ENCODE data around the gene USP25. TPM values are rescaled to one million over a fixed set of nuclear protein-coding genes. Genes with fewer than 3 reads are reported as not detected.

The USP25 gene
- total and polyA plus RNA-seq, 2 experiments from 2014 or later = 11.8 to 49.2 TPM

DNA sequence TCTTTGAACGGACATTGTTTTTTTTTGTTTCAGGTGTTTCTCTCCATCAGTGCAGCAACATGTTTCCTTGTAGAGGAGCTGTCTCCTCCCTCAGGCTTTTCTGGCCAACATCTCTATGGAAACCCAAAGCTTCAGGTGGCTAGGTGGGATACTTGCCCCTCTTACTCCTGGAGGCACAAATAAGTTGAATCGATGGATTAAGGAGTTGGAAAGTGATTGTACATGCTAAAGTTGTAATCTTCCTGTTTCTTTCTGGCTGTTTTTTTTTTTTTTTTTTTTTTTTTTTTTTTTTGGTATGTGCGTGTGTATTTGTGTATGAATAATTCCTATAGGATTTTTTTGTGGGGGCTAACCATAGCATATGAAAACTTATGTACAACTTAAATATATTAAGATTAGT is 10.6 kb downstream of the USP25 start:
- Histone ChIP-seq H3F3A (replicated peaks; ENCODE audit: low read depth) (no peaks in the 10 kb centered on the region), H3K4me3 (peak overlapping the region; percentile 10; the same call in 1 of the 2 replicates), H3K79me2 (replicated peaks; ENCODE audit: insufficient read depth) (peaks cover 100% of the 10 kb centered on the region), H3K4me1 (ENCODE audit: insufficient read depth) (peaks cover 68% of the 10 kb centered on the region), H3K36me3 (ENCODE audit: insufficient read depth) (no peaks in the 10 kb centered on the region), H3K9me2 (ENCODE audit: insufficient read depth) (no peaks in the 10 kb centered on the region), H3K27me3 (ENCODE audit: insufficient read depth) (no peaks in the 10 kb centered on the region), H3K27ac (ENCODE audit: low read depth) (no peak overlapping the region), H3K4me2 (peak overlapping the region; percentile 42), H2AFZ (no peak overlapping the region), H4K20me1 (replicated peaks; ENCODE audit: insufficient read depth) (peaks cover 20% of the 10 kb centered on the region; the same call in 1 of the 2 replicates)
- no peak for TF ChIP-seq EZH2 (IDR thresholded peaks at IDR 0.05; ENCODE audit: low read depth, unreplicated experiment)
- TF ChIP-seq POLR2AphosphoS5 (IDR thresholded peaks at IDR 0.05; ENCODE audit: low read depth) = no peak
- no peak for TF ChIP-seq ZNF331 (CRISPR knock-in tag; IDR thresholded peaks at IDR 0.05; ENCODE audit: low read depth)
- Mint-ChIP-seq H3K9me3 (peaks cover 10% of the 10 kb centered on the region; the same call in 2 of the 3 replicates), H3K4me3 (0 out of 3 replicates have a peak overlapping the region, but pooled peaks have one; percentile 3), H3K4me1 (peaks cover 83% of the 10 kb centered on the region), H3K36me3 (ENCODE audit: low read depth) (peaks cover 36% of the 10 kb centered on the region), H3K27ac (no peak overlapping the region), H3K27me3 (ENCODE audit: insufficient read depth, low read depth, poor library complexity) (peaks cover 4% of the 10 kb centered on the region)
- ATAC-seq (no peak), DNase-seq (ENCODE audit: low spot score) (no peak)

DNA sequence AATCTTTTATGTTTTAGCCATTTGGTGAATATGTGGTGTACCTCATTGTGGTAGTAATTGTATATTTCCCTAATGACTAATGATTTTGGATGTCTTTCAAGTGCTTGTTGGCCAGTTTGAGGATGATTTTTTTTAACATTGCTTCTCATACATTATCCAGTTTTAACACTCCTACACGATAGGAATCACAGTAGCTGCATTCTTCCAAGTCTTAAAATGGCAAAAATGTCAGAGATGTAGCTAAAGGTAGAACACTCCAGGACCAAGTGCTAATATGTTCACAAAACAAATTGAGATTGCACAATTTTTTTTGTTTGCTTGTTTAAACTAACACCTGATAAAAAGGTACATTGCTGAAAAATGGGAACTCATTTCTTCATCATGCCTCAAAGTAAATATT is 11.7 kb downstream of the USP25 start:
- Histone ChIP-seq H3K36me3 (ENCODE audit: insufficient read depth) (no peaks in the 10 kb centered on the region), H3K4me2 (no peak overlapping the region), H4K20me1 (replicated peaks; ENCODE audit: insufficient read depth) (peaks cover 26% of the 10 kb centered on the region; the same call in 1 of the 2 replicates), H3K4me1 (ENCODE audit: insufficient read depth) (peaks cover 58% of the 10 kb centered on the region), H3K27ac (ENCODE audit: low read depth) (no peak overlapping the region), H2AFZ (no peak overlapping the region), H3K79me2 (replicated peaks; ENCODE audit: insufficient read depth) (peaks cover 100% of the 10 kb centered on the region), H3K27me3 (ENCODE audit: insufficient read depth) (no peaks in the 10 kb centered on the region), H3F3A (replicated peaks; ENCODE audit: low read depth) (no peaks in the 10 kb centered on the region), H3K4me3 (no peak overlapping the region), H3K9me2 (ENCODE audit: insufficient read depth) (no peaks in the 10 kb centered on the region)
- no peak overlapping the region for H3K27ac Mint-ChIP-seq
- H3K4me3 Mint-ChIP-seq = no peak overlapping the region
- H3K36me3 Mint-ChIP-seq (ENCODE audit: low read depth) = peaks cover 36% of the 10 kb centered on the region
- DNase-seq (ENCODE audit: low spot score) (no peak), ATAC-seq (no peak)
- peaks cover 4% of the 10 kb centered on the region for H3K27me3 Mint-ChIP-seq (ENCODE audit: insufficient read depth, low read depth, poor library complexity)
- H3K4me1 Mint-ChIP-seq = peaks cover 75% of the 10 kb centered on the region
- peaks cover 10% of the 10 kb centered on the region; the same call in 2 of the 3 replicates for H3K9me3 Mint-ChIP-seq
- TF ChIP-seq REST (IDR thresholded peaks at IDR 0.05; ENCODE audit: unreplicated experiment) (no peak), CTCF (conservative IDR thresholded peaks at IDR 0.05; ENCODE audit: low read depth in 2 of 2) (no peak), JUNB (IDR thresholded peaks at IDR 0.05; ENCODE audit: unreplicated experiment) (no peak), EZH2phosphoT487 (IDR thresholded peaks at IDR 0.05; ENCODE audit: unreplicated experiment) (no peak), STAT1 (IDR thresholded peaks at IDR 0.05; ENCODE audit: unreplicated experiment) (no peak), CREB1 (CRISPR knock-in tag; IDR thresholded peaks at IDR 0.05; ENCODE audit: low read depth) (no peak), ZNF331 (CRISPR knock-in tag; IDR thresholded peaks at IDR 0.05; ENCODE audit: low read depth) (no peak), ZNF114 (CRISPR knock-in tag; IDR thresholded peaks at IDR 0.05) (no peak), POLR2AphosphoS5 (IDR thresholded peaks at IDR 0.05; ENCODE audit: low read depth) (no peak)
- TF ChIP-seq, protein P1, sequence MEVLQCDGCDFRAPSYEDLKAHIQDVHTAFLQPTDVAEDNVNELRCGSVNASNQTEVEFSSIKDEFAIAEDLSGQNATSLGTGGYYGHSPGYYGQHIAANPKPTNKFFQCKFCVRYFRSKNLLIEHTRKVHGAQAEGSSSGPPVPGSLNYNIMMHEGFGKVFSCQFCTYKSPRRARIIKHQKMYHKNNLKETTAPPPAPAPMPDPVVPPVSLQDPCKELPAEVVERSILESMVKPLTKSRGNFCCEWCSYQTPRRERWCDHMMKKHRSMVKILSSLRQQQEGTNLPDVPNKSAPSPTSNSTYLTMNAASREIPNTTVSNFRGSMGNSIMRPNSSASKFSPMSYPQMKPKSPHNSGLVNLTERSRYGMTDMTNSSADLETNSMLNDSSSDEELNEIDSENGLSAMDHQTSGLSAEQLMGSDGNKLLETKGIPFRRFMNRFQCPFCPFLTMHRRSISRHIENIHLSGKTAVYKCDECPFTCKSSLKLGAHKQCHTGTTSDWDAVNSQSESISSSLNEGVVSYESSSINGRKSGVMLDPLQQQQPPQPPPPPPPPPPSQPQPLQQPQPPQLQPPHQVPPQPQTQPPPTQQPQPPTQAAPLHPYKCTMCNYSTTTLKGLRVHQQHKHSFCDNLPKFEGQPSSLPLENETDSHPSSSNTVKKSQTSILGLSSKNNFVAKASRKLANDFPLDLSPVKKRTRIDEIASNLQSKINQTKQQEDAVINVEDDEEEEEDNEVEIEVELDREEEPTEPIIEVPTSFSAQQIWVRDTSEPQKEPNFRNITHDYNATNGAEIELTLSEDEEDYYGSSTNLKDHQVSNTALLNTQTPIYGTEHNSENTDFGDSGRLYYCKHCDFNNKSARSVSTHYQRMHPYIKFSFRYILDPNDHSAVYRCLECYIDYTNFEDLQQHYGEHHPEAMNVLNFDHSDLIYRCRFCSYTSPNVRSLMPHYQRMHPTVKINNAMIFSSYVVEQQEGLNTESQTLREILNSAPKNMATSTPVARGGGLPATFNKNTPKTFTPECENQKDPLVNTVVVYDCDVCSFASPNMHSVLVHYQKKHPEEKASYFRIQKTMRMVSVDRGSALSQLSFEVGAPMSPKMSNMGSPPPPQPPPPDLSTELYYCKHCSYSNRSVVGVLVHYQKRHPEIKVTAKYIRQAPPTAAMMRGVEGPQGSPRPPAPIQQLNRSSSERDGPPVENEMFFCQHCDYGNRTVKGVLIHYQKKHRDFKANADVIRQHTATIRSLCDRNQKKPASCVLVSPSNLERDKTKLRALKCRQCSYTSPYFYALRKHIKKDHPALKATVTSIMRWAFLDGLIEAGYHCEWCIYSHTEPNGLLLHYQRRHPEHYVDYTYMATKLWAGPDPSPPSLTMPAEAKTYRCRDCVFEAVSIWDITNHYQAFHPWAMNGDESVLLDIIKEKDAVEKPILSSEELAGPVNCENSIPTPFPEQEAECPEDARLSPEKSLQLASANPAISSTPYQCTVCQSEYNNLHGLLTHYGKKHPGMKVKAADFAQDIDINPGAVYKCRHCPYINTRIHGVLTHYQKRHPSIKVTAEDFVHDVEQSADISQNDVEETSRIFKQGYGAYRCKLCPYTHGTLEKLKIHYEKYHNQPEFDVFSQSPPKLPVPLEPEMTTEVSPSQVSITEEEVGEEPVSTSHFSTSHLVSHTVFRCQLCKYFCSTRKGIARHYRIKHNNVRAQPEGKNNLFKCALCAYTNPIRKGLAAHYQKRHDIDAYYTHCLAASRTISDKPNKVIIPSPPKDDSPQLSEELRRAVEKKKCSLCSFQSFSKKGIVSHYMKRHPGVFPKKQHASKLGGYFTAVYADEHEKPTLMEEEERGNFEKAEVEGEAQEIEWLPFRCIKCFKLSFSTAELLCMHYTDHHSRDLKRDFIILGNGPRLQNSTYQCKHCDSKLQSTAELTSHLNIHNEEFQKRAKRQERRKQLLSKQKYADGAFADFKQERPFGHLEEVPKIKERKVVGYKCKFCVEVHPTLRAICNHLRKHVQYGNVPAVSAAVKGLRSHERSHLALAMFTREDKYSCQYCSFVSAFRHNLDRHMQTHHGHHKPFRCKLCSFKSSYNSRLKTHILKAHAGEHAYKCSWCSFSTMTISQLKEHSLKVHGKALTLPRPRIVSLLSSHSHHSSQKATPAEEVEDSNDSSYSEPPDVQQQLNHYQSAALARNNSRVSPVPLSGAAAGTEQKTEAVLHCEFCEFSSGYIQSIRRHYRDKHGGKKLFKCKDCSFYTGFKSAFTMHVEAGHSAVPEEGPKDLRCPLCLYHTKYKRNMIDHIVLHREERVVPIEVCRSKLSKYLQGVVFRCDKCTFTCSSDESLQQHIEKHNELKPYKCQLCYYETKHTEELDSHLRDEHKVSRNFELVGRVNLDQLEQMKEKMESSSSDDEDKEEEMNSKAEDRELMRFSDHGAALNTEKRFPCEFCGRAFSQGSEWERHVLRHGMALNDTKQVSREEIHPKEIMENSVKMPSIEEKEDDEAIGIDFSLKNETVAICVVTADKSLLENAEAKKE (CRISPR knock-in tag; IDR thresholded peaks at IDR 0.05) = no peak

All from GM23338 (cell line).